ACHN (cell line): ENCODE data around the gene CYB5B.

ENCODE experiments used
- DNase-seq: peaks from one replicate; pipeline ENCODE4 v3.0.0-alpha.2; 2015
- in situ Hi-C: cut with HindIII; loops from 2 replicates; pipeline ENCODE4 v1.10.0; 2017; ENCODE audit warnings: low sequenced_read_pairs, low pct_ligation_motif_present, low pct_unique_long_range_greater_than_20kb

The CYB5B gene

GRCh38 chr16:69424053-69424934 lies at the start of gene CYB5B:
Gene CYB5B (plus strand): TSS chr16:69424619. CDS start chr16:69424684, 65 bp downstream.
- DNase-seq: peak; percentile 100
- in situ Hi-C loops: no loop called here

- in situ Hi-C loops: no loop called here
- DNase-seq: no peak
Measured at GRCh38 chr16:69376393-69377059, 47.9 kb upstream of the CYB5B start.

GRCh38 chr16:69378036-69378435 lies 46.4 kb upstream of the CYB5B start:
- no peak for DNase-seq
- in situ Hi-C loops: no loop called here

GRCh38 chr16:69378760-69379159 lies 45.7 kb upstream of the CYB5B start:
- in situ Hi-C loops: no loop called here
- no peak for DNase-seq

- no peak for DNase-seq
- in situ Hi-C loops: no loop called here
Measured at GRCh38 chr16:69381231-69381630, 43.2 kb upstream of the CYB5B start.

- no peak for DNase-seq
- in situ Hi-C loops: no loop called here
Measured at GRCh38 chr16:69382421-69382820, 42.0 kb upstream of the CYB5B start.

GRCh38 chr16:69384974-69385373 lies 39.4 kb upstream of the CYB5B start:
- DNase-seq: no peak
- in situ Hi-C loops: no loop called here

- in situ Hi-C loops: no loop called here
- peak; percentile 22 for DNase-seq
Measured at GRCh38 chr16:69386596-69386995, 37.8 kb upstream of the CYB5B start.

- no peak for DNase-seq
- in situ Hi-C loops: no loop called here
Measured at GRCh38 chr16:69393898-69394849, 30.2 kb upstream of the CYB5B start.

GRCh38 chr16:69395859-69396186 lies 28.6 kb upstream of the CYB5B start:
- DNase-seq: no peak
- in situ Hi-C loops: no loop called here

- in situ Hi-C loops: no loop called here
- DNase-seq: peak; percentile 93
Measured at GRCh38 chr16:69396187-69397061, 28.0 kb upstream of the CYB5B start.

GRCh38 chr16:69397821-69398521 lies 26.4 kb upstream of the CYB5B start:
- DNase-seq: peak; percentile 94
- in situ Hi-C loops: no loop called here

GRCh38 chr16:69399361-69399760 lies 25.1 kb upstream of the CYB5B start:
- peak; percentile 17 for DNase-seq
- in situ Hi-C loops: no loop called here

- in situ Hi-C loops: no loop called here
- no peak for DNase-seq
Measured at GRCh38 chr16:69402439-69402838, 22.0 kb upstream of the CYB5B start.

GRCh38 chr16:69404275-69404805 lies 20.1 kb upstream of the CYB5B start:
- in situ Hi-C loops: no loop called here
- DNase-seq: peak; percentile 41

GRCh38 chr16:69405326-69405725 lies 19.1 kb upstream of the CYB5B start:
- no peak for DNase-seq
- in situ Hi-C loops: no loop called here

GRCh38 chr16:69405757-69406156 lies 18.7 kb upstream of the CYB5B start:
- in situ Hi-C loops: no loop called here
- no peak for DNase-seq
